HG02840 (cell line): ENCODE results near the gene GNAI1.

Experiments used
- ATAC-seq: cut with Tn5 transposase; IDR thresholded peaks from one replicate; pipeline ENCODE4 v1.9.1; 2021; ENCODE audit warnings: mild to moderate bottlenecking, moderate library complexity, moderate number of reproducible peaks; ENCODE audit not compliant: unreplicated experiment, low FRiP score

The GNAI1 gene

GRCh38 chr7:80204919-80205318 is 70.3 kb downstream of the GNAI1 start:
- no peak for ATAC-seq

DNA sequence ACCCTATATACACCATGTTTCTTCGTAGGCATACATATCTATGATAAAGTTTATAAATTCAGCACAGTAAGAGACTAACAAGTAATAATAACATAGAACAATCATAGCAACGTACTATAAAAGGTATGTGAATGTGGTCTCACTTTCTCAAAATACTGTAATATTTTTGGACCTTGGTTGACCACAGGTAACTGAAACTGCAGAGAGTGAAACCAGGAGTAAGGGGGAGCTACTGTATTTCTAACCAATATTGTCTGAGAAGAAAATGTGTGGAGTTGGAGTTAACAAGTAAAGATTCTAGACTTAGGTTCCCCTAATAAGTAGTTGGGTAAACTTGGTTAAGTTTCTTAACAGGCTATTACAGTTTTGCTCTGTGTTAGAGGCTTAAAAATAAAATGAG is 72.1 kb downstream of the GNAI1 start:
- ATAC-seq: no peak

DNA sequence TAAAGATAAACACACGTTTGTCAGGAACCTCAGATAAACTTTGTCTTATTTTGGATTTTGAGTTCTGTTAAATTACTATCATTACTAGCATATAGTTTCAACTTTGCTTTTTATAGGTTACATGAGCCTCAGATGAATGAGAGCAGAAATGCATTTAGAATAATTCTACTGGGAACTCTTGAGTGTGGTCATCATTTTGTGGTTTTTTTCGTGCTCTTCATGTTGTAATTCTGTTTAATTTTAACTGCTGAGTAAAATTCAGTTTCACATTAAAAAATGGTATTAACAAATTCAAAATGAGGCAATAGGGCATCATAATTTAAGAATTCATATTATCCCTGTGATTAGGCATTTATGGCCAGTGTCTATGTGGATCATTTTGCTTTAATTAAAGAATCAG is 72.9 kb downstream of the GNAI1 start:
- no peak for ATAC-seq

DNA sequence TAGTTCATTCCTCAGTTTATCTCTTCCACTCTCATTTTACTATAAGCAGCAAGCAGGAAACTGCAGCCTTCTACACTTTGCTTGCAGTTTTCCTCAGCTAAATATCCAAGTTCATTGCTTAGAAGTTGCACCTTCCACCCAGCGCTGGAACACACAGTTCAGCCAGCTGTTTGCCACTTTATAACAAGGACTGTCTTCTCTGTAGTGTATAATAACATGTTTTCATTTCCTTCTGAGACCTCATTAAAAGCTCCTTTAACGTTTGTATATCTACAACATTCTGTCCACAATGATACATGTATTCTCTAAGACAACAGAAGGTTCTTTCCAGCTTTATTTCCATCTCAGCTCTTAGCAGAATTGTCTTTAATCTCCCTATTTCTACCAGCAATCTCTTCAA is 74.1 kb downstream of the GNAI1 start:
- no peak for ATAC-seq

DNA sequence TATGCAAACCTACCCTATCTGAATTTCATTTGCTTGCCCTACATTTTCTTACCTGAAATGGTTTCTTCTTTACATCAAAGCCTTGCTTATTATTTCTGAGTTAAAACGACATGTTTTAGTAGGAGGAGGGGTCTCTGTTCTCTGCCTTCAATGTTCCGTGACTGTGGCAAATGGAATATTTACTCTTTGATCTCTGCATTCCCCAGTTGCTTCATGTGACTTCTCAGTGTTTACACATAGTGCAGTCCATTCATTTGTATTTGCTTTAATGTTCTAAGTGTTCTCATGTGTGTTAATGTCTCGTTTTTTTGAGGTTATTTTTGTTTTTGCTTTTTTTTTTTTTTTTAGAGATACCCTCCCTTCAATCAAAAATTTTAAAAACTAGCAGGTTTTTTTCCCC is 75.8 kb downstream of the GNAI1 start:
- no peak for ATAC-seq

GRCh38 chr7:80213814-80214213 is 79.2 kb downstream of the GNAI1 start:
- no peak for ATAC-seq

- ATAC-seq: no peak
Observed at GRCh38 chr7:80215734-80216133, 81.1 kb downstream of the GNAI1 start.

GRCh38 chr7:80216996-80217842 is 82.6 kb downstream of the GNAI1 start:
- no peak for ATAC-seq

- no peak for ATAC-seq
Observed at GRCh38 chr7:80218723-80219122, 84.1 kb downstream of the GNAI1 start.

DNA sequence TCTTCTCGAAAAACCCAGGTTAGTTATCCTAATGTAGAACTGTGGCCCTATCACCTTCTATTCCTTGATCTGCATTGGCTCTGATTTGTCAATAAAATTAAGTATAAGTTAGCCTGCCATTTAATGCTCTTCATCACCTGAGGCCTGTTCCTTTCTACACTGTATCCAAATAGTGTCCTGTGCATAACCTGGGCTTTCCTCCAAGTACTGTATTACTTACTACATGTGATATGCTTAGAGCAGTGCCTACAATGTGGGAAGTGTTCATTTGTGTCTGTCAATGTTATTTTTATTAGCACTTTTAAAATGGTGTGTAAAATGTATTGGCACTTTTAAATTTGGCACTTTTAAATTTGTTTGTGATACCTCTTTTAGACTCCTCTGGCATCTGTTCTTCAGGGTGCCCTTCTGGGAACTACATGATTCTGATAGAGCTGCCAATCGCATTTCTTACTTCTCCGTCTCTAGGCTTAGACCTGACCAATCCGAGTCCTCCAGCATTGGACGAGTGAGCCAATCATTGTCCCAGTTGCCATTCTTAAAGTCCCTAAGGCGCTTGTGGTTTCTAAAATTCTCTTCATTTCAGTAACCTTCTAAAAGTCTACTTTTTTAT is 85.5 kb downstream of the GNAI1 start:
- ATAC-seq: no peak

DNA sequence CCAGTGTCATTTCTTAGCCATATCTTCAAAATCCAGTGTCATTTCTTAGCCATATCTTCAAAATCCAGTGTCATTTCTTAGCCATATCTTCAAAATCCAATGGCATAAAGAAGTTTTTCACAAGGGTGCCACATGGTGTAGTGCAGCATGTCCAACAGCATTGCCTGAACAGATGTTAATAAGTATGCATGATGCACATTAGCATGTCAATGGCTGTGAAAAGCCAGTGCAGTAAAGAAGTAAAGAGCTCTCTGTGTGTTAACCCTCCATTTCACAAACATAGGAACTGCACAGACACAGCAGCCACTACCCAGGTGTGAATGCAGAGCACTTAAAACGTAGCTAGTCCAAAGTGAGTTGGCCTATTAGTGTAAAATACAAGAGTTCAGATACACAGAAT is 89.8 kb downstream of the GNAI1 start:
- ATAC-seq: no peak

DNA sequence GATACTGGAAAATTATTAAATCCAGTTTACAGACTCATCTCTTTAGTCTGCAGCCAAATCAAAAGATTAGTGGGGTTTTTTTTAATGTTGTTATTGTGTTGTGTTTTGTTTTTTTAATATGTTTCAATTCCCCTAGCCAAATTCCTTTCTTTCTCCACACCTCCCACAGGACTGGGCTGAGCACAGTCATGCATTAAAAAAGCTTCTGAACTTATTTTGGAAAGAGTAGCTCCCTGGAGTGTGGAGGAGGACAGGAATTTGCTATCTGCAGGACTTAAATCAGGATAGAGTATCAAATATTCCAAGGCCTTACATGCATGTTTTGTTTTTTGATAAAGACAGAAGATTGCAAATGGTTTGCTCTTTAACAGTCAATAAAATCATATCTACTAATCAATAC is 90.7 kb downstream of the GNAI1 start:
- no peak for ATAC-seq

DNA sequence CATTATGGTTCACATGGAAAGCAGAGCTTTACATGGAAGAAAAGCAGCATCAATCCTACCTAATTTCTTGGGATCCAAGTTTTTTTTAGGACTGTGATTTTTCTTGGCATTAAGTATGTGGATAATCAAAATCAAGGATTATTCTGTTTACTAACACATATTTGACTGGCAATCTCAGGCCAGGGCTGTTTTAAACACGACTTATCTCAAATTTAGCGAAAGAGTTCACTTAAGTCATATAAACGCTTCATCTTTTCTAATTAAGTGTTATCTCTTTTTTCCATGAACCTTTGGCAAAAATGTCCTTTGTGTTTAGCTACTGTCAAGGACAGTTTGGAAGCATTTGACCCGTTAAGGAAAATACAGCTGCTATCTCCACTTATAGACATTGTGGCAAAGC is 92.0 kb downstream of the GNAI1 start:
- no peak for ATAC-seq

- ATAC-seq: no peak
Observed at GRCh38 chr7:80230327-80230726, 95.7 kb downstream of the GNAI1 start.

GRCh38 chr7:80231707-80232106 is 97.1 kb downstream of the GNAI1 start:
- no peak for ATAC-seq

DNA sequence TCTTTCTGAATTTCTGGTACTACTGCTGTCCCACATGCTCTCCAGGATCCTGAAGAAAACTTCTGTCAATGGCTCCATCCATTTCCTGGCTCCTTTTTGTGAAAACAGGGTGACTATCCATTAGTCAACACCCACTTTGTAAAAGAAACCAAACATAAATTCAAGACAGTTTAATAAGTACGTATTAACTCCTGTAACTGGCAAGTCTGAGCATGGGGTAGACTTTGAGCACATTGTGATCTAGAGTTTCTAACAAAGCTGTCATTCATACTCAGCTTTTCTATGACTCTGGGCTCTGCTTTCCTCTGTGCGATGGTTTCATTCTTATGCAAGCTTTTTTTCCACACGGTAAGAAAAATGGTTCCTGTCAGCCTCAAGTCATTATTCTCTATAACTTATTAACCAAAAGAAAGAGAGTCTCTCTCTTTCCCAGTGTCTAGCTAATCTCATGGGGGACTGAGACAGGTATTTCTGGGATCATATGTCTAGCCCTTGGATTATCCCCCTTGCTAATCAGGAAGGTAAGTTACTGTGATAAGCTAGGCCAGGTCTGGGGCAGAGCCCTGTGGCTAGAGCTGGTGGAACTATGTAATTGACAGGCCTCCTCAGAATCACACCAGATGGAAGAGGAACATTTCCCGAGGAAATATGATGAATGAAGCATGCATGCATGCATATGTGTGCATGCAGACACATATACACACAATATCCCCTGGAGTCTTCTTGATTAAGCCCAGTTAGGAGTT is 98.5 kb downstream of the GNAI1 start:
- no peak for ATAC-seq

DNA sequence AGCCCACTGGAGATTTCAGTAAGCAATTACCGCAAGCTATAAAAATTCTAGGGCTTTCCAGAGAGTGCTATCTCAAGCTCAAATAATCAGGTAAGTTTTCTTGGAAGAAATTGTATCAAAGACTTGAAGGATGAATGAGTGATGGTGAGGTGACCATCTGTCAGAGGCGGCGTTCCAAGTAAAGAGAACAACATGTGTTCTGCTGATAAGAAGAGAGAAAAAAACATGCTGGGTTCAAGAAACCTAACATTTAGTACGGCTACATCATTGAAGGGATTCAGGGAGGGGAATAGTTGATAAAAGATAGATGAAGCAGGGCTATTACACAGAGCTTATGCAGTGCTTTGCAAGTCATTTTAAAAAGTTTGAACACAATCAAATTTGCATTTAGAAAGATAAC is 100.7 kb downstream of the GNAI1 start:
- ATAC-seq: no peak

- no peak for ATAC-seq
Observed at GRCh38 chr7:80236681-80237080, 102.0 kb downstream of the GNAI1 start.

- no peak for ATAC-seq
Observed at GRCh38 chr7:80240265-80241025, 105.8 kb downstream of the GNAI1 start.

DNA sequence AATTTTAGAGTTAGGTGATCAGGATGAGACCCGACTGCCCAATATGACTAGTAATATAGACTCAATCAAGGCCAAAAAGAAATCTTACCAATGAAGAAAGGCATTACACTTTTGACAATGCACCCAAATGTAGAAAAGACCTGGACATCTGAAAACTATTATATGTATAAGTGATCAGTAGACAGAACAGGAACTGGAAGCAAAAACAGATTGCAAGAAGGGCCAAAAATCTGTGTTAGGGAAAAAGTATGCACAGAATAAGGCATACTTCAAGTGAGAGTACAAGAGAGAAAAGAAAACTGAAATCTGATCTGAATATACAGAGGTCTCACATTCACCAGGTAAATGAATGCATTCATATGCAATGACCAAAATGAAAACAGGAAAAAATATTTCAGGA is 107.0 kb downstream of the GNAI1 start:
- ATAC-seq: no peak

GRCh38 chr7:80243425-80243824 is 108.8 kb downstream of the GNAI1 start:
- no peak for ATAC-seq
